ENCODE measurements around the gene MTRFR.
"Not testable (repeated sequence)": the region's sequence is repeated elsewhere in the genome, so short reads cannot be mapped to it uniquely, and the experiment has no call there.

The MTRFR gene

GRCh38 chr12:123232807-123233504 is at the start of gene MTRFR, which contains the start of gene MPHOSPH9:
MTRFR (plus strand) TSS chr12:123233436; CDS start chr12:123253675, 20,239 bp downstream.
MPHOSPH9 (minus strand) TSS chr12:123233141; CDS start chr12:123230364, 2,777 bp downstream.
- DNase-seq (ENCODE audit: low read depth in 2 of 2) = peak; percentile 94 to 96

- DNase-seq (ENCODE audit: low read depth in 2 of 2) = no peak
Measured at GRCh38 chr12:123187637-123188036, 45.6 kb upstream of the MTRFR start.

GRCh38 chr12:123199936-123200335 is 33.3 kb upstream of the MTRFR start:
- no peak for DNase-seq (ENCODE audit: low read depth in 2 of 2)

GRCh38 chr12:123200414-123200813 is 32.8 kb upstream of the MTRFR start:
- no peak for DNase-seq (ENCODE audit: low read depth in 2 of 2)

GRCh38 chr12:123206794-123207193 is 26.4 kb upstream of the MTRFR start:
- DNase-seq (ENCODE audit: low read depth in 2 of 2) = not testable (repeated sequence)

GRCh38 chr12:123207815-123208214 is 25.4 kb upstream of the MTRFR start:
- not testable (repeated sequence) for DNase-seq (ENCODE audit: low read depth in 2 of 2)

- DNase-seq (ENCODE audit: low read depth in 2 of 2) = peak; percentile 21 to 27
Measured at GRCh38 chr12:123223241-123223668, 10.0 kb upstream of the MTRFR start.

GRCh38 chr12:123225443-123225842 is 7.8 kb upstream of the MTRFR start:
- no peak for DNase-seq (ENCODE audit: low read depth in 2 of 2)

- DNase-seq (ENCODE audit: low read depth in 2 of 2) = no peak
Measured at GRCh38 chr12:123227581-123228258, 5.5 kb upstream of the MTRFR start.

- no peak for DNase-seq (ENCODE audit: low read depth in 2 of 2)
Measured at GRCh38 chr12:123229051-123229450, 4.2 kb upstream of the MTRFR start.

- DNase-seq (ENCODE audit: low read depth in 2 of 2) = no peak
Measured at GRCh38 chr12:123231931-123232330, 1.3 kb upstream of the MTRFR start.

- no peak for DNase-seq (ENCODE audit: low read depth in 2 of 2)
Measured at GRCh38 chr12:123232472-123232806, 797 bp upstream of the MTRFR start.

- no peak for DNase-seq (ENCODE audit: low read depth in 2 of 2)
Measured at GRCh38 chr12:123233505-123234308, 471 bp downstream of the MTRFR start.

- DNase-seq (ENCODE audit: low read depth in 2 of 2) = peak; percentile 42 to 66
Measured at GRCh38 chr12:123237646-123238329, 4.6 kb downstream of the MTRFR start.

GRCh38 chr12:123238330-123238682 is 5.1 kb downstream of the MTRFR start:
- no peak for DNase-seq (ENCODE audit: low read depth in 2 of 2)

- DNase-seq (ENCODE audit: low read depth in 2 of 2) = no peak
Measured at GRCh38 chr12:123238961-123239360, 5.7 kb downstream of the MTRFR start.

GRCh38 chr12:123242116-123242904 is 9.1 kb downstream of the MTRFR start:
- DNase-seq (ENCODE audit: low read depth in 2 of 2) = no peak

- DNase-seq (ENCODE audit: low read depth in 2 of 2) = no peak
Measured at GRCh38 chr12:123243671-123244262, 10.5 kb downstream of the MTRFR start.

- DNase-seq (ENCODE audit: low read depth in 2 of 2) = no peak
Measured at GRCh38 chr12:123245678-123246077, 12.4 kb downstream of the MTRFR start.

- not testable (repeated sequence) for DNase-seq (ENCODE audit: low read depth in 2 of 2)
Measured at GRCh38 chr12:123248129-123248528, 14.9 kb downstream of the MTRFR start.

Measured in stimulated activated CD8-positive, alpha-beta memory T cell treated with anti-CD3 and anti-CD28 coated beads, Interleukin-7, amount 100 ng/mL, for 1 hour (primary cell).